ENCODE data around the gene SF3B3. TPM values are rescaled to one million over a fixed set of nuclear protein-coding genes. Genes with fewer than 3 reads are reported as not detected.
"Not testable (repeated sequence)": the region's sequence is repeated elsewhere in the genome, so short reads cannot be mapped to it uniquely, and the experiment has no call there.

Gene SF3B3
- total RNA-seq, 1 donor = 154 TPM

- DNase-seq (ENCODE audit: low read depth) = peak; percentile 75
- no peak overlapping the region for H3K4me3 ChIP-seq (ENCODE audit: low read depth, low read length)
- TF ChIP-seq, protein P1, sequence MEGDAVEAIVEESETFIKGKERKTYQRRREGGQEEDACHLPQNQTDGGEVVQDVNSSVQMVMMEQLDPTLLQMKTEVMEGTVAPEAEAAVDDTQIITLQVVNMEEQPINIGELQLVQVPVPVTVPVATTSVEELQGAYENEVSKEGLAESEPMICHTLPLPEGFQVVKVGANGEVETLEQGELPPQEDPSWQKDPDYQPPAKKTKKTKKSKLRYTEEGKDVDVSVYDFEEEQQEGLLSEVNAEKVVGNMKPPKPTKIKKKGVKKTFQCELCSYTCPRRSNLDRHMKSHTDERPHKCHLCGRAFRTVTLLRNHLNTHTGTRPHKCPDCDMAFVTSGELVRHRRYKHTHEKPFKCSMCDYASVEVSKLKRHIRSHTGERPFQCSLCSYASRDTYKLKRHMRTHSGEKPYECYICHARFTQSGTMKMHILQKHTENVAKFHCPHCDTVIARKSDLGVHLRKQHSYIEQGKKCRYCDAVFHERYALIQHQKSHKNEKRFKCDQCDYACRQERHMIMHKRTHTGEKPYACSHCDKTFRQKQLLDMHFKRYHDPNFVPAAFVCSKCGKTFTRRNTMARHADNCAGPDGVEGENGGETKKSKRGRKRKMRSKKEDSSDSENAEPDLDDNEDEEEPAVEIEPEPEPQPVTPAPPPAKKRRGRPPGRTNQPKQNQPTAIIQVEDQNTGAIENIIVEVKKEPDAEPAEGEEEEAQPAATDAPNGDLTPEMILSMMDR (IDR thresholded peaks at IDR 0.05; ENCODE audit: insufficient read depth, low read depth, low read length) = no peak
Observed at GRCh38 chr16:70588565-70588964, 64.9 kb downstream of the SF3B3 start.

- H3K4me3 ChIP-seq (ENCODE audit: low read depth, low read length); DNase-seq (ENCODE audit: low read depth): not testable (repeated sequence)
Observed at GRCh38 chr16:70589416-70589815, 65.8 kb downstream of the SF3B3 start.

DNA sequence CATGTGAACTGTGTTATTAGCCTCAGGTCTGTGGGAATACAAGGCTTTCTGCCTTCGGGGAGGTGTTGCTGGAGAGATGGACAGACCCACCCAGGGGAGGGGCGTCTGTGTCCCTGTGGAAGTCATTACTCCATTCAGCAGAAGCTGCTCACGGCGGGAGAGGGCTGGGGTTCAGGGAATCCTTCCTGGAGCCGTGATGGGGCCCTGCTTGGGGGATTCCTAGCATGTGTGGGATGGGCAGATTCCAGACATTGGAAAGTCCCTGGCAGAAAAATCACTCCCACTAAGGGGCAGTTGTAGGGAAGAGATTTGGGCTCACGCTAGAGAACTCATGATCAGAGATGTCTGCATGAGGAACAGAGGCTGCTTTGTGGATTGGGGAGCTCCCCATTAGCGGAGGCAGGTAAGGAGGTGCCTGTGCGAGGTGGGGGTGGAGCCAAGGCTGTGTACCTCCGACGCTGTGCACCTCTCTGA is 66.4 kb downstream of the SF3B3 start:
- TF ChIP-seq, protein P1 (IDR thresholded peaks at IDR 0.05; ENCODE audit: insufficient read depth, low read depth, low read length) = no peak
- no peak overlapping the region for H3K4me3 ChIP-seq (ENCODE audit: low read depth, low read length)
- peak; percentile 77 for DNase-seq (ENCODE audit: low read depth)

- TF ChIP-seq, protein P1 (IDR thresholded peaks at IDR 0.05; ENCODE audit: insufficient read depth, low read depth, low read length) = no peak
- no peak overlapping the region for H3K4me3 ChIP-seq (ENCODE audit: low read depth, low read length)
- no peak for DNase-seq (ENCODE audit: low read depth)
Observed at GRCh38 chr16:70590722-70591415, 67.3 kb downstream of the SF3B3 start.

- TF ChIP-seq, protein P1 (IDR thresholded peaks at IDR 0.05; ENCODE audit: insufficient read depth, low read depth, low read length) = no peak
- H3K4me3 ChIP-seq (ENCODE audit: low read depth, low read length) = no peak overlapping the region
- no peak for DNase-seq (ENCODE audit: low read depth)
Observed at GRCh38 chr16:70591615-70592014, 68.0 kb downstream of the SF3B3 start.

- H3K4me3 ChIP-seq (ENCODE audit: low read depth, low read length) = no peak overlapping the region
- TF ChIP-seq, protein P1 (IDR thresholded peaks at IDR 0.05; ENCODE audit: insufficient read depth, low read depth, low read length) = no peak
- no peak for DNase-seq (ENCODE audit: low read depth)
Observed at GRCh38 chr16:70592106-70592571, 68.5 kb downstream of the SF3B3 start.

DNA sequence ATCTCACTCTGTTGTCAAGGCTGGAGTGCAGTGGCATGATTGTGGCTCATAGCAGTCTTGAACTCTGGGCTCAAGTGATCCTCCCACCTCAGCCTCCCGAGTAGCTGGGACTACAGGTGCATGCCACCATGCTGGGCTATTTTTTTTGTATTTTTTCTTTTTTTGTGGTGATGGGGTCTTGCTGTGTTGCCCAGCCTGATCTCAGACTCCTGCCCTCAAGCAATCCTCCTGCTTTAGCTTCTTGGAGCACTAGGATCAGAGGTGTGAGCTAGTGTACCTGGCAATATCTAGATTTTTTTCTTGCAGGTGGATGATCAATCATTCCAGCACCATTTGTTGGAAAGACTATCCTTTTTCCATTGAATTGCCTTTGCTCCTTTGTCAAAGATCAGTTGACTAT is 69.9 kb downstream of the SF3B3 start:
- no peak for DNase-seq (ENCODE audit: low read depth)
- TF ChIP-seq, protein P1 (IDR thresholded peaks at IDR 0.05; ENCODE audit: insufficient read depth, low read depth, low read length) = no peak
- H3K4me3 ChIP-seq (ENCODE audit: low read depth, low read length) = no peak overlapping the region
